Activated CD8-positive, alpha-beta memory T cell treated with anti-CD3 and anti-CD28 coated beads, Interleukin-2, amount 50 U/mL, for 1 hour (primary cell): ENCODE results near the gene CDK17.
"Not testable (repeated sequence)": the region's sequence is repeated elsewhere in the genome, so short reads cannot be mapped to it uniquely, and the experiment has no call there.

ENCODE experiments used
- DNase-seq: peaks from one replicate; pipeline ENCODE4 v3.0.0-alpha.2; 2020; ENCODE audit errors: extremely low read depth

The CDK17 gene

GRCh38 chr12:96317801-96318200 lies 82.4 kb downstream of the CDK17 start:
- DNase-seq = not testable (repeated sequence)

- DNase-seq = not testable (repeated sequence)
Measured at GRCh38 chr12:96315741-96316481, 84.3 kb downstream of the CDK17 start.

- DNase-seq = no peak
Measured at GRCh38 chr12:96314723-96315122, 85.5 kb downstream of the CDK17 start.

GRCh38 chr12:96313606-96314005 lies 86.6 kb downstream of the CDK17 start:
- no peak for DNase-seq

GRCh38 chr12:96311191-96311590 lies 89.0 kb downstream of the CDK17 start:
- no peak for DNase-seq

GRCh38 chr12:96310067-96310466 lies 90.2 kb downstream of the CDK17 start:
- DNase-seq = no peak

- DNase-seq = no peak
Measured at GRCh38 chr12:96308881-96309280, 91.4 kb downstream of the CDK17 start.

GRCh38 chr12:96305665-96306064 lies 94.6 kb downstream of the CDK17 start:
- DNase-seq = no peak

- no peak for DNase-seq
Measured at GRCh38 chr12:96303653-96304052, 96.6 kb downstream of the CDK17 start.

GRCh38 chr12:96302687-96303310 lies 97.4 kb downstream of the CDK17 start:
- no peak for DNase-seq

GRCh38 chr12:96301732-96302131 lies 98.5 kb downstream of the CDK17 start:
- no peak for DNase-seq

- no peak for DNase-seq
Measured at GRCh38 chr12:96300064-96300463, 100.2 kb downstream of the CDK17 start.

- no peak for DNase-seq
Measured at GRCh38 chr12:96297504-96297903, 102.7 kb downstream of the CDK17 start.

- no peak for DNase-seq
Measured at GRCh38 chr12:96295532-96296160, 104.6 kb downstream of the CDK17 start.

GRCh38 chr12:96294831-96295230 lies 105.4 kb downstream of the CDK17 start:
- no peak for DNase-seq

GRCh38 chr12:96293093-96293492 lies 107.1 kb downstream of the CDK17 start:
- no peak for DNase-seq

- DNase-seq = no peak
Measured at GRCh38 chr12:96289067-96289466, 111.2 kb downstream of the CDK17 start.

- no peak for DNase-seq
Measured at GRCh38 chr12:96285158-96285557, 115.1 kb downstream of the CDK17 start.

- no peak for DNase-seq
Measured at GRCh38 chr12:96274331-96274730, 125.9 kb downstream of the CDK17 start.

GRCh38 chr12:96271469-96272199 lies 128.6 kb downstream of the CDK17 start:
- no peak for DNase-seq

GRCh38 chr12:96266238-96266637 lies 134.0 kb downstream of the CDK17 start:
- DNase-seq = no peak

- no peak for DNase-seq
Measured at GRCh38 chr12:96265836-96266235, 134.4 kb downstream of the CDK17 start.
